HCT116 (cell line): Measurements from ENCODE around the gene UXS1. TPM values are rescaled to one million over a fixed set of nuclear protein-coding genes. Genes with fewer than 3 reads are reported as not detected.

Source experiments
- ATAC-seq: fragments of 200-7000 bp; cut with Tn5 transposase; 2 replicates; pipeline ENCODE4 v1.9.1; 2020; ENCODE audit warnings: mild to moderate bottlenecking, moderate library complexity
- BruUV-seq: library from RNA; stranded (reverse); fragments of 400-500 nt; replicated peaks from 2 replicates; lab custom pipeline; 2021; lab: Mats Ljungman, UMichigan
- CTCF ChIA-PET: fragments of 300-600 bp; sonication (Branson Sonifier 250); formaldehyde crosslinking; loops from one replicate; lab custom pipeline; 2021; ENCODE audit warnings: antibody characterized with exemption; lab: Charles Lee
- POLR2A ChIA-PET: fragments of 300-600, 350-600 bp; sonication (Branson Sonifier 250); formaldehyde crosslinking; loops from one replicate; lab custom pipeline; 2021; ENCODE audit warnings: antibody characterized with exemption; lab: Charles Lee
- RAD21 ChIA-PET, 2 experiments: fragments of 300-600 bp; sonication (Branson Sonifier 250); formaldehyde crosslinking; loops; one replicate each; lab custom pipeline; 2023; ENCODE audit warnings: low total read pairs in 2 of 2; ENCODE audit not compliant: uncharacterized antibody in 2 of 2, unreplicated experiment in 2 of 2, low non-redundant PET in 1 of 2; lab: Charles Lee
- DNase-seq: peaks from one replicate; pipeline ENCODE4 v3.0.0-alpha.2; 2010; ENCODE audit warnings: low read depth, low spot score
- H2AFZ ChIP-seq: fragments of 200-600 bp; shearing (Covaris generic), sonication (generic); 2 replicates; pipeline ENCODE4 v1.6.1; 2017; ENCODE audit warnings: low read depth, mixed run types, mixed read lengths, antibody characterized with exemption, low read length; ENCODE audit not compliant: poor library complexity, severe bottlenecking
- H3K27ac ChIP-seq: 2 replicates; pipeline ENCODE4 v1.5.1; 2012; ENCODE audit warnings: low read depth, low read length
- H3K27me3 ChIP-seq: fragments of 200-600 bp; sonication (generic); 2 replicates; pipeline ENCODE4 v1.6.1; 2016; ENCODE audit warnings: mixed run types, low read length, mixed read lengths; ENCODE audit not compliant: insufficient read depth
- H3K36me3 ChIP-seq, 2 experiments: fragments of 200-500 bp in 1 of 2; fragments of 200-600 bp in 1 of 2; sonication (Bioruptor generic) in 1 of 2; sonication (generic) in 1 of 2; 2 replicates each; pipeline versions ENCODE4 v1.5.1 to v1.6.1; 2014 to 2016; ENCODE audit warnings: low read length in 2 of 2, inconsistent platforms in 1 of 2, mixed read lengths in 1 of 2, mixed run types in 1 of 2; ENCODE audit not compliant: insufficient read depth in 2 of 2, control insufficient read depth in 1 of 2
- H3K4me1 ChIP-seq, 2 experiments: fragments of 200-600 bp in 1 of 2; sonication (generic) in 1 of 2; 2 replicates each; pipeline versions ENCODE4 v1.5.1 to v1.6.1; 2012 to 2017; ENCODE audit warnings: low read length in 2 of 2, inconsistent platforms in 1 of 2, mild to moderate bottlenecking in 1 of 2, mixed read lengths in 1 of 2, mixed run types in 1 of 2, moderate library complexity in 1 of 2; ENCODE audit not compliant: insufficient read depth in 2 of 2, control insufficient read depth in 1 of 2
- H3K4me2 ChIP-seq: fragments of 200-600 bp; sonication (generic); 2 replicates; pipeline ENCODE4 v1.6.1; 2017; ENCODE audit warnings: mixed run types, low read length, mixed read lengths
- H3K4me3 ChIP-seq, 2 experiments: fragments of 200-600 bp in 1 of 2; sonication (generic) in 1 of 2; replicated peaks in 1 of 2; 2 replicates each; pipeline ENCODE4 v1.5.1; 2011 to 2016; ENCODE audit warnings: low read length in 2 of 2, control low read depth in 1 of 2, low read depth in 1 of 2, mild to moderate bottlenecking in 1 of 2, mixed read lengths in 1 of 2, mixed run types in 1 of 2
- H3K79me2 ChIP-seq: fragments of 200-600 bp; sonication (generic); 2 replicates; pipeline ENCODE4 v1.6.1; 2017; ENCODE audit warnings: mild to moderate bottlenecking, mixed run types, low read length, moderate library complexity, mixed read lengths; ENCODE audit not compliant: insufficient read depth
- H3K9ac ChIP-seq: fragments of 200-600 bp; sonication (generic); 2 replicates; pipeline ENCODE4 v1.6.1; 2016; ENCODE audit warnings: low read length, mixed read lengths
- H3K9me2 ChIP-seq: fragments of 200-600 bp; sonication (generic), shearing (Covaris generic); 2 replicates; pipeline ENCODE4 v1.6.1; 2017; ENCODE audit warnings: mixed run types, mild to moderate bottlenecking, moderate library complexity; ENCODE audit not compliant: insufficient read depth
- H3K9me3 ChIP-seq, 2 experiments: fragments of 200-500 bp in 1 of 2; fragments of 200-600 bp in 1 of 2; sonication (Bioruptor generic) in 1 of 2; sonication (generic) in 1 of 2; 2 replicates each; pipeline ENCODE4 v1.6.1; 2014 to 2017; ENCODE audit warnings: low read length in 2 of 2, mixed read lengths in 2 of 2, inconsistent platforms in 1 of 2, low read depth in 1 of 2, mild to moderate bottlenecking in 1 of 2, mixed run types in 1 of 2, moderate library complexity in 1 of 2; ENCODE audit not compliant: control insufficient read depth in 1 of 2, insufficient read depth in 1 of 2
- H4K20me1 ChIP-seq: fragments of 200-600 bp; sonication (generic), shearing (Covaris generic); 2 replicates; pipeline ENCODE4 v1.6.1; 2017; ENCODE audit warnings: mixed run types, mild to moderate bottlenecking, moderate library complexity; ENCODE audit not compliant: insufficient read depth
- EGR1 ChIP-seq: IDR thresholded peaks from 2 replicates; pipeline ENCODE4 v1.6.1; 2012; ENCODE audit warnings: low read depth
- EZH2phosphoT487 ChIP-seq: fragments of 200-600 bp; IDR thresholded peaks from 2 replicates; pipeline ENCODE4 v1.6.1; 2018; ENCODE audit warnings: antibody characterized with exemption, borderline replicate concordance
- FOSL1 ChIP-seq: IDR thresholded peaks from 2 replicates; pipeline ENCODE4 v1.6.1; 2012; ENCODE audit warnings: low read depth
- POLR2A ChIP-seq: IDR thresholded peaks from 2 replicates; pipeline ENCODE4 v1.7.0; 2011; ENCODE audit warnings: borderline replicate concordance; ENCODE audit not compliant: insufficient read depth, insufficient read length; ENCODE audit errors: extremely low read depth
- POLR2AphosphoS5 ChIP-seq: IDR thresholded peaks from 2 replicates; pipeline ENCODE4 v1.6.1; 2011; ENCODE audit warnings: mild to moderate bottlenecking, low read depth, low read length, moderate library complexity
- RAD21 ChIP-seq: IDR thresholded peaks from 2 replicates; pipeline ENCODE4 v1.6.1; 2012; ENCODE audit warnings: low read depth, mild to moderate bottlenecking
- SP1 ChIP-seq: IDR thresholded peaks from 2 replicates; pipeline ENCODE4 v1.6.1; 2012; ENCODE audit warnings: low read depth
- YY1 ChIP-seq: IDR thresholded peaks from 2 replicates; pipeline ENCODE4 v1.6.1; 2011; ENCODE audit warnings: low read length, low read depth, moderate library complexity, mild to moderate bottlenecking; ENCODE audit not compliant: insufficient replicate concordance; ENCODE audit errors: extremely low read depth
- ZBTB33 ChIP-seq: IDR thresholded peaks from 2 replicates; pipeline ENCODE4 v1.6.1; 2011; ENCODE audit warnings: mild to moderate bottlenecking, low read length, moderate library complexity; ENCODE audit not compliant: insufficient replicate concordance; ENCODE audit errors: extremely low read depth
- ZFX ChIP-seq: fragments of 450-650 bp; IDR thresholded peaks from 2 replicates; pipeline ENCODE4 v1.6.1; 2017
- ZNF274 ChIP-seq: fragments of 200-500 bp; sonication (Bioruptor generic); IDR thresholded peaks from 2 replicates; pipeline ENCODE4 v1.6.1; 2014; ENCODE audit warnings: mild to moderate bottlenecking, low read depth, low read length, inconsistent platforms
- intact Hi-C: fragments of 100-400 bp; cut with micrococcal nuclease; formaldehyde crosslinking; loops from 2 replicates; pipeline ENCODE4 v1.10.0; 2022
- total RNA-seq: library from RNA; stranded (reverse); gene quantifications from one replicate; pipeline ENCODE4 v1.2.1, GENCODE V29; 2021; ENCODE audit not compliant: unreplicated experiment
- TF ChIP-seq, protein P1 (sequence below): IDR thresholded peaks from 2 replicates; pipeline ENCODE4 v1.6.1; 2012; ENCODE audit warnings: low read depth
- TF ChIP-seq, protein P2 (sequence below): IDR thresholded peaks from 2 replicates; pipeline ENCODE4 v1.6.1; 2012

Gene UXS1
- total RNA-seq, 1 experiment from 2014 or later, result 45.7 TPM

- Histone ChIP-seq H3K27ac (no peak overlapping the region), H3K9ac (no peak overlapping the region), H3K9me3 (no peaks in the 10 kb centered on the region), H3K9me2 (no peaks in the 10 kb centered on the region), H2AFZ (no peak overlapping the region)
- RAD21 ChIA-PET, result no interaction called here
- ATAC-seq, result no peak
- POLR2A ChIA-PET, result no interaction called here
- TF ChIP-seq POLR2A (no peak), ZBTB33 (no peak), SP1 (no peak), EZH2phosphoT487 (no peak), ZNF274 (no peak), EGR1 (no peak), ZFX (no peak), RAD21 (no peak), POLR2AphosphoS5 (no peak), YY1 (no peak), FOSL1 (no peak)
- TF ChIP-seq, protein P1, sequence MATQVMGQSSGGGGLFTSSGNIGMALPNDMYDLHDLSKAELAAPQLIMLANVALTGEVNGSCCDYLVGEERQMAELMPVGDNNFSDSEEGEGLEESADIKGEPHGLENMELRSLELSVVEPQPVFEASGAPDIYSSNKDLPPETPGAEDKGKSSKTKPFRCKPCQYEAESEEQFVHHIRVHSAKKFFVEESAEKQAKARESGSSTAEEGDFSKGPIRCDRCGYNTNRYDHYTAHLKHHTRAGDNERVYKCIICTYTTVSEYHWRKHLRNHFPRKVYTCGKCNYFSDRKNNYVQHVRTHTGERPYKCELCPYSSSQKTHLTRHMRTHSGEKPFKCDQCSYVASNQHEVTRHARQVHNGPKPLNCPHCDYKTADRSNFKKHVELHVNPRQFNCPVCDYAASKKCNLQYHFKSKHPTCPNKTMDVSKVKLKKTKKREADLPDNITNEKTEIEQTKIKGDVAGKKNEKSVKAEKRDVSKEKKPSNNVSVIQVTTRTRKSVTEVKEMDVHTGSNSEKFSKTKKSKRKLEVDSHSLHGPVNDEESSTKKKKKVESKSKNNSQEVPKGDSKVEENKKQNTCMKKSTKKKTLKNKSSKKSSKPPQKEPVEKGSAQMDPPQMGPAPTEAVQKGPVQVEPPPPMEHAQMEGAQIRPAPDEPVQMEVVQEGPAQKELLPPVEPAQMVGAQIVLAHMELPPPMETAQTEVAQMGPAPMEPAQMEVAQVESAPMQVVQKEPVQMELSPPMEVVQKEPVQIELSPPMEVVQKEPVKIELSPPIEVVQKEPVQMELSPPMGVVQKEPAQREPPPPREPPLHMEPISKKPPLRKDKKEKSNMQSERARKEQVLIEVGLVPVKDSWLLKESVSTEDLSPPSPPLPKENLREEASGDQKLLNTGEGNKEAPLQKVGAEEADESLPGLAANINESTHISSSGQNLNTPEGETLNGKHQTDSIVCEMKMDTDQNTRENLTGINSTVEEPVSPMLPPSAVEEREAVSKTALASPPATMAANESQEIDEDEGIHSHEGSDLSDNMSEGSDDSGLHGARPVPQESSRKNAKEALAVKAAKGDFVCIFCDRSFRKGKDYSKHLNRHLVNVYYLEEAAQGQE, result no peak
- TF ChIP-seq, protein P2, sequence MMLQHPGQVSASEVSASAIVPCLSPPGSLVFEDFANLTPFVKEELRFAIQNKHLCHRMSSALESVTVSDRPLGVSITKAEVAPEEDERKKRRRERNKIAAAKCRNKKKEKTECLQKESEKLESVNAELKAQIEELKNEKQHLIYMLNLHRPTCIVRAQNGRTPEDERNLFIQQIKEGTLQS, result no peak
- TF ChIP-seq, all 23 proteins: peak for 0
- no peak for DNase-seq
- no peak overlapping the region for H3K4me3 ChIP-seq
- CTCF ChIA-PET, result no interaction called here
- H3K79me2 ChIP-seq, result peaks cover 28% of the 10 kb centered on the region
- H3K27me3 ChIP-seq, result no peaks in the 10 kb centered on the region
- peaks cover 4 to 17% of the 10 kb centered on the region in 2 experiments; a peak in 3 of 4 replicates for H3K4me1 ChIP-seq
- H3K4me2 ChIP-seq, result no peak overlapping the region
- intact Hi-C loops, result no loop called here
- H4K20me1 ChIP-seq, result no peaks in the 10 kb centered on the region
- no peaks in the 10 kb centered on the region for H3K36me3 ChIP-seq
- BruUV-seq, result no TSS peak
Observed at GRCh38 chr2:106195981-106196380, 1.9 kb upstream of the UXS1 start.
